ENCODE data around the gene PDPR. TPM values are rescaled to one million over a fixed set of nuclear protein-coding genes. Genes with fewer than 3 reads are reported as not detected.
"Not testable (repeated sequence)": the region's sequence is repeated elsewhere in the genome, so short reads cannot be mapped to it uniquely, and the experiment has no call there.

The PDPR gene
- 10 to 100 TPM; 26.7 to 49.5 (median 36.4) TPM for polyA plus RNA-seq (ENCODE audit: insufficient read length in 4 of 4)

DNA sequence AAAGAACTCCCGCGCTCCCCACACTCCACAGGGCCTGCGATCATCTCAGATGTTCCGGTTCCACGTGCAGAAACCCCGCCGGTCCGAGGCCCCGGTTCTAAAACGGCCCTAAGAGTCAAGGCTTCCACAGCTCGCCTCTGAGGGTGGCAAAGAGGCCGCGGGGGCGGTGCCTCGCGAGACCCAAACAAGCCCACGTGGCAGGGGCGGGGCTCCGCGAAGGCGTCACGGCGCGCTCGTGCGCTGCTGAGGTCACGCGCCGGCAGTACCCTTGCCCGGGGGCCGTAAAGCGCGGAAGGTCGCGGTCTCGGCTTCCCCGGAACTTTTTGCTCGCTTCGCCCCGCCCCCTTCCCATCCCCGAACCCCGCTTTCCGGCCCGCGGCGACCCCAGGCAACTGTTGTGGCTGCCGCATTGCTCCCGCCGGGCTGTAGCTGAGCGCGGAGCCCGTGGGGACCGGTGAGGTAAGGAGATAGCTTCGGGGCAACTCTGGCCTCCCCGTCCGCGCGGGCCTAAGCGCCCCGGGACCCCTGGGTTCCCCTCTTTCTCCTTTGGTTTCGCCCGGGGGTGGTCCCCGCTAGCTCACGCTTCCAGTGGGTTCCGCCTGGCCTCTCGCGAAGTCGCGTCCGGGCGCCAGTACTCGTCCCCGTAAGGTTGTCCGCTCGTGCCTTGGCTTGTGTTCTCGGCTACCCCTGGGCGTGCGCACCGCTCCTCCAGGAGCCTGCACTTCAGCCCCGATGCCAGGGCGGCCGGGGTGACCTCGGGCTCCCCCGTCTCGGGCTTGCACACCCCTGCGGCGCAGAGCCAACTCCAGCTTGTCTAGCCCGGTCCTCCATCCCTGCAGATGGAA is at the start of gene PDPR:
PDPR (plus strand) TSS at position 351 of the 845 bp plus-strand sequence. CDS start 6,161 bp downstream, outside the sequence.
- peak; percentile 65 to 70 (median 69) for DNase-seq (ENCODE audit: low read depth in 4 of 4, low spot score in 3 of 4)

DNA sequence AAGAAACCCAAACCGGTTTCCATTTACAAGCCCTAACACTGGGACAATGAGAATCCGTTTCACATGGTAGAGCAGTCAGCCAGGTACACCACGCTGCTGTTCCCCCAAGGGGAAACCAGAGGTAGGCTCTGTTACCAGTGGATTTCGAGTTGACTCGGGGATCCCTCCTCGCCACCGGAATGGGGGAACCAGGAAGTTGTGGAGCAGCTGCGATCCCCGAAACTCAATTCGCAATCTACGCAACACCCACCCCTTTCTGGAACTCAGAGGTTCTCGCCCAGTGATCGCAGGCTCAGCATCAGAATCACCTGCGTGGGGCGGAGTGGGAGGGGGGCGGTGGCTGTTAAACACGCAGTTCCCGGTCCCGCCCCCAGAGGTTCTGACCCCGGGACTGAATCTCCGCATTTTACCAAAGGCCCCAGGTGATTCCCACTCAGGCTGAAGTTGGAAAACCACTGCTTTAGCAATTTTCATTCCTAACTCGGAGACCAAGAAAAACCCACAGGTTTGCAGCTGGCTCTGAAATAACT is 49.2 kb upstream of the PDPR start:
- peak in 3 of 4 donors; percentile 4 to 5 (median 4) for DNase-seq (ENCODE audit: low read depth in 4 of 4, low spot score in 3 of 4)

- DNase-seq (ENCODE audit: low read depth in 4 of 4, low spot score in 3 of 4), result not testable (repeated sequence)
Measured at GRCh38 chr16:70065376-70065745, 48.8 kb upstream of the PDPR start.

DNA sequence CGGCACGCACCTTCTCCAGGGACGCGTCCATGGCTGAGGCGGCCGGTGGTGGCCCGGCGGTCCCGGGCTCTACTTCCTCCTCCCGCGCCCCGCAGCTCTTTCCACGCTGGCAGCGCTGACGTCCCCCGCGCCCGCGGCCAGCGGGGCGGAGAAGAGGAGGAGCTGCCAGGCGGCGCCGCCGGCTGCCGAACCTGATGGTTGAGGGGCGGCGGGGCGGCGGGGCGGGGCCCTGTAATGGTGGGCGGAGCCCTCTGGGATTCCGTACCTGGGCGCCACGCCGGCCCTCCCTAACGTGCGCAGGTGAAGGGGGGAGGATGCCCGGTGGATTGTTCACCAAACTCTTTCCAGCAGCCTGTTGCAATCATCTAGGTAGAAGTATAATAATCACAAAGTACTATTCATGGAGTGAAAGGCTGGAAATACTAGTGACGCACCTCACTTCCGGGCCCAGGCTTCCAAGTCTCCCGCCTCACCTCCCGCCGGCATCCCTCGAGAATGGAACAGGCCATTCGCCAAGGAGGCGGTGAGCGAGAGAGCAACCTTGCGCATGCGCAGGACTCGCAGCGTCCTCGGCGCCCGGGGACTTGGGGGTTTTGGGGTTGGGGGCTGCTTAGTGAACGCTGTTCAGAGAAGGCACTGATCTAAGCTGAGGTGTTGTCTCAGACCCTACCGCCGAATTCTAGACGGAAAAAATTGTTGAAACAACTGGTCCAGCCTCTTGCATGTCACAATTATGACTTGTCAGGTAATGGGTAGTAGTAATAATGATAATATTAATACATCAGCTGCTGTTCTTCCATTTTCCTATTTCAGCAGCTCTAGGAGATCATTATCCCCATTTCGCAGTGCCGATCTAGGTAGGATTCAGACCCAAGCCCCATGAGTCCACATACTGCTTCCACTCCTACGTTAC is 48.1 kb upstream of the PDPR start:
- peak; percentile 55 to 68 (median 60) for DNase-seq (ENCODE audit: low read depth in 4 of 4, low spot score in 3 of 4)

DNA sequence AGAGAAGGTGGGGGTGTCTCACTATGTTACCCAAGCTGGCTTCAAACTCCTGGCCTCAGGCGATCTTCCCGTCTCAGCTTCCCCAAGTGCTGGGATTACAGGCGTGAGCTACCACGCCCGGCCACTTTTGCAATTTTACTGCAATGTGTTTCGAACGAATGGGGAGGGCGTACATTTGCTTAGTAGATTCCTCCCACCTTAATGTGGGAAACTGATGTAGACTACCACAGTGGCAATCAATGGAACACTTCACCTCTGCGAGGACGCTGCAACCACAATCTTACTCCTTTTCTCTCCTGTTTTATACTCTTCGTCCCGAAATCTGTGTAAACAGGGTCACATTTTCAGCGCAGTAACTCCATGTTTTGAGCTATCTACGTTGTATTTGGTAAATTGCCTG is 47.4 kb upstream of the PDPR start:
- not testable (repeated sequence) for DNase-seq (ENCODE audit: low read depth in 4 of 4, low spot score in 3 of 4)

DNA sequence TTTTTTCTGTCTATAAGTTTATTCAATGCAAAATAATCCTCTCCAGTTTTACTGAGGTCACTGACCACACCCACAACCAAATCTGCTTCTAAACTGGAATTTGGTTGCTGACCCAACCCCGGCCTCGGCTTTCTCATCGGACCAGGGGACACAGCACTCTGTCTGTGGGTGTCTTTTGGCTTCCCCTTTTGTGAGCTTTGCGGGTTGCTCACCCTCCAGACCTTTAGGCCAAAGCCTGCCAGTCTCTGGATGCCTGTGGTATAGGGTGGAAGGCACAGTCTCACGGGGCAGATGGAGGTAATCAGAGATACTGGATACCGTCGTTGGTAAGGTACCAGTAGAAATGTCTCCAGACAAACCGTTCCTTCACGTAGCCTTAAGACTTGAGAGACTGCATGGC is 35.1 kb upstream of the PDPR start:
- not testable (repeated sequence) for DNase-seq (ENCODE audit: low read depth in 4 of 4, low spot score in 3 of 4)

- not testable (repeated sequence) for DNase-seq (ENCODE audit: low read depth in 4 of 4, low spot score in 3 of 4)
Measured at GRCh38 chr16:70081219-70081618, 32.9 kb upstream of the PDPR start.

DNA sequence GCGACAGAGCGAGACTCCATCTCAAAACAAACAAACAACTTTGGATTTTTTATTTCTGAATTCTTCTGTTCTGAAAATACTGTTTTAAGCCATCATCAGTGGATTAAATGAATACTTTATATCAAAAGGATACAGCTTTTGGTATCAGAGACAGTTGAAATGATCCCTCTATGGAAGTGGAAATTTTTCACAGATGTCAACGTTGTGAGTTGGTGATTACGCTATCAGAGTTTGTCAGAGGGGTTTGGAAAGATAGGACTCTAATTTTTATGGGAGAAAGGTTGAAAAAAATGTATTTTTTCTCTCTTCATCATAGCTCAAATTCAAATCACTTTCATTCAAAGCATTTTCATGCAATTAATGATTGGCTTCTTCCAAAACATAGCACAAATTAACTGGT is 30.2 kb upstream of the PDPR start:
- not testable (repeated sequence) for DNase-seq (ENCODE audit: low read depth in 4 of 4, low spot score in 3 of 4)

DNA sequence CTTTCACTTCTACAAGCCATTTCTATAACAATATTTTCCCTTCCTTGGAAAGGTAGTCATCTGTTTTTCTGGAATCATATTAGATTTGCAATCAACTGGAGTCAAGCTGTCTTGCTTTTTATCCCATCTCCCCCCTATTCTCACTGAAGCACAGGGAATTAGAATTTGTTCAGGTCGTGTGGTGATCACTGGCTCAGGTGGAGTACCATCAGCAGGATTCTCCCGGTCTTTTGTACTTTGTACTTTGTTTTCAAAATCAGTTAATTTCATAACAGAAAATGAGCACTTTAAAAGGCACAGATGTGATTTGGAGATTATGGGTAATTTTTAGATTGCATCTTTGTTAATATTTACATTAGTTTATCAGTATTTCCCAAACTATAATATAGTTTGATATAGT is 26.0 kb upstream of the PDPR start:
- DNase-seq (ENCODE audit: low read depth in 4 of 4, low spot score in 3 of 4), result not testable (repeated sequence)

DNA sequence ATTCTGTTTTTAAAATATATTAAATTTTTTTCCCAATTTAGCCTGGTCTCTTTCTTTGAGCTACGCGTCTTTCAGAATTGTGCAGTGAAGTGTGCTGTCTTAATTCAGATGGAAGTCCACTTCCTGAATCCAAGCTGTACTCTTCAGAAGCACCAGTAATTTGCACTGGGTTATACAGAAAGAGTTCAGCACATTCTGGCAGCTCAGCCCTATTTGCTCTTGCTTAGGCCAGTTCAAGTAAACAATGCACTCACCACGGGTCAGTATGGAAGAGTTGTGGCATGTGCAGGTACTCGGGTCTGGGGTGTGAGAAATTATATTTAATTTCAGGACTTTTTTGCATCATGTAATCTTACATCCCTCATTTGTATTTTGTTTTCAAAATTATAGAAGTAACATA is 25.3 kb upstream of the PDPR start:
- not testable (repeated sequence) for DNase-seq (ENCODE audit: low read depth in 4 of 4, low spot score in 3 of 4)

GRCh38 chr16:70089289-70089688 is 24.8 kb upstream of the PDPR start:
- not testable (repeated sequence) for DNase-seq (ENCODE audit: low read depth in 4 of 4, low spot score in 3 of 4)

DNA sequence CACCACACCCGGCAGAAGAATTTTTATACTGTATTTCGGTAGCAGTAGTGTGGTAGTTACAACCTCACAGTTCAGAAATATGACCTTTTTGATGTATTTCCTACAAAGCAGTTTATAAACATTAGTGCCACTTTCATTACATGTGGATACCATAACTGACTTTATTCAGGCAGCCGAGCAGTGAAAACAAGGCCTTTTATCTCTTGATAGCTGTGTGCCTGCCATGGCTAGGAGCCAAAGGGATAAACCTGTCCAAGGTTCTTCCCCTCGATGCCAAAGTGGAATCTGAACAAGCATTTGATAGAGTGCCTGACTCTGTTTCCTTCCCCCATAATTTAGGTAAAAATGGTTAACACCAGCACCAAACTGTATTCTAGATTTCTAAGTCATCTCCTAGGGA is 23.0 kb upstream of the PDPR start:
- DNase-seq (ENCODE audit: low read depth in 4 of 4, low spot score in 3 of 4), result not testable (repeated sequence)

- not testable (repeated sequence) for DNase-seq (ENCODE audit: low read depth in 4 of 4, low spot score in 3 of 4)
Measured at GRCh38 chr16:70094096-70094495, 20.0 kb upstream of the PDPR start.

- not testable (repeated sequence) for DNase-seq (ENCODE audit: low read depth in 4 of 4, low spot score in 3 of 4)
Measured at GRCh38 chr16:70109583-70110279, 4.4 kb upstream of the PDPR start.

DNA sequence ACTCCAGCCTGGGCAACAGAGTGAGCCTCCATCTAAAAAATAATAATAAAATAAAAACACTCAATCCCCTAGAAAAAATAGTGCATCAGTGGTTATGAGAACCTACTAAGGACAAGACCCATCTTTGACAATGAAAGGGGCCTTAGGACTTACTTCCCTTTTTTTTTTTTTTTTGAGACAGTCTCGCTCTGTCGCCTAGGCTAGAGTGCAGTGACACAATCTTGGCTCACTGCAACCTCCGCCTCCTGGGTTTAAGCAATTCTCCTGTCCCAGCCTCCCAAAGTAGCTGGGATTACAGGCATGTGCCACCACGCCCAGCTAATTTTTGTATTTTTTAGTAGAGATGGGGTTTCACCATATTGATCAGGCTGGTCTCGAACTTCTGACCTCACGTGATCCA is 2.0 kb upstream of the PDPR start:
- DNase-seq (ENCODE audit: low read depth in 4 of 4, low spot score in 3 of 4), result not testable (repeated sequence)

DNA sequence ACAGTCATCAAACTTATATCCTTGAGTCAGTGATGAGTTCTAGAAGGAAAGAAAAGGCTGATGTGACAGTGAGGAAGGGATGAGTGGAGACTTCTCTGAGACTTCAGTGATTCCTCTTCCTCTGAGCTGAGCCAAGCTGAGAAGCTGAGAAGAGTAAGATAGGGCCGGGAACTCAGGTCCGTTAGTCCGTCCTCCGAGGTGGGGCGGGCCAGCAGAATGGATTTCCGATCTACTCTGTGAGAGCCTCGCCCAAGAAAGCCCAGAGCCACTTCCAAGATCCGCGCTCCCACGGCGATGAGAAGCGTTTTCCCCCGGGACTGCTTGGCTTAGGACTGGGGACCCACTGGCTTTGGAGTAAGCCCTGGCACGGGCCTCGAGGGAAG is 542 bp upstream of the PDPR start:
- not testable (repeated sequence) for DNase-seq (ENCODE audit: low read depth in 4 of 4, low spot score in 3 of 4)

GRCh38 chr16:70118354-70118753 is 4.2 kb downstream of the PDPR start:
- DNase-seq (ENCODE audit: low read depth in 4 of 4, low spot score in 3 of 4), result not testable (repeated sequence)

DNA sequence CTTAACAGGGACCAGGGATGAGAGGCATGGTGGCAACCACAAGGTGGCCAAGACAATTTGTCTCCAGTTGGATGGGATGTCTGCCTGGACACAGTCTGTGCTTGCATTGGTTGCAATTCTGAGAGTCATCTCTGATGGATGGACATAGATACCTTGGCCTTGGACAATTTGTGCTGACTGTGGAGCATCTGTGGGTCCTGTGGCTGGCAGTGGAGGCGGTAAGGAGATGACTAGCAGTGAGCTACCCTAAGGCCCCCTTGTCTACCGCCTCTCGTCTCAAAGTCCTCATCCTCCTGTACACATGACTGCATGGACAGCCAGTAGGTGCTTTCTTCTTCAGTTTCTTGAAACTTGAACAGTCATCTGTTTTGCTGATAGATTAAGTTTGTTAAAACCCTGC is 4.6 kb downstream of the PDPR start:
- DNase-seq (ENCODE audit: low read depth in 4 of 4, low spot score in 3 of 4), result not testable (repeated sequence)

GRCh38 chr16:70120398-70120797 is 6.3 kb downstream of the PDPR start:
- DNase-seq (ENCODE audit: low read depth in 4 of 4, low spot score in 3 of 4), result not testable (repeated sequence)

DNA sequence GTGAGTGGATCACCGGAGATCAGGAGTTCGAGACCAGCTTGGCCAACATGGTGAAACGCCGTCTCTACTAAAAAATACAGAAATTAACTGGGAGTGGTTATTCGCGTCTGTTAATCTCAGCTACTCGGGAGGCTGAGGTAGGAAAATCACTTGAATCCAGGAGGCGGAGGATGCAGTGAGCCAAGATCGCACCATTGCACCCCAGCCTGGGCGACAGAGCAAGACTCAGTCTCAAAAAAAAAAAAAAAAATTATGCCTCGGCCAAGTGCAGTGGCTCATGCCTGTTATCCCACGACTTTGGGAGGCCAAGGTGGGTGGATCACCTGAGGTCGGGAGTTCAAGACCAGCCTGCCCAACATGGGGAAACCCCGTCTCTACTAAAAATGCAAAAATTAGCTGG is 9.7 kb downstream of the PDPR start:
- not testable (repeated sequence) for DNase-seq (ENCODE audit: low read depth in 4 of 4, low spot score in 3 of 4)

All from right renal pelvis (tissue), 4 donors.